ENCODE measurements around the gene KLHL20.

DNA sequence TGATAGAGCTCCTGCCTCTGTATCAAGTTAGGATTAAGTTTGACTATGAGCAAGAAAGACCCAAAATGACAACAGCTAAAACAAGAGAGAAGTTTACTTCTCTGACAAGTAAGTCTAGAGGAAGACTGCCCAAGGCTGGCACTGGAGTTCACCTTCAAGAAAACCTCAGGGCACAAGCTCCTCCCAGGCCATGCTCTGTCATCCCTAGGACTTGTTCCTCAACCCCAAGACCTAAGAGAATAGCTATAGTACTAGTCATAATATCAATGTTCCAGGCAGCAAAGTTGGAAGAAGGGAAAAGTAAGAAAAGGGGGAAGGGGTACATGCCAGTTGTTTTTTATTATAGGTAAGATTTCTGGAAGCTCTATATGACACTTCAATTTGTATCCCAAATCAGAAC is 83.3 kb downstream of the KLHL20 start:
- TF ChIP-seq, protein P1, sequence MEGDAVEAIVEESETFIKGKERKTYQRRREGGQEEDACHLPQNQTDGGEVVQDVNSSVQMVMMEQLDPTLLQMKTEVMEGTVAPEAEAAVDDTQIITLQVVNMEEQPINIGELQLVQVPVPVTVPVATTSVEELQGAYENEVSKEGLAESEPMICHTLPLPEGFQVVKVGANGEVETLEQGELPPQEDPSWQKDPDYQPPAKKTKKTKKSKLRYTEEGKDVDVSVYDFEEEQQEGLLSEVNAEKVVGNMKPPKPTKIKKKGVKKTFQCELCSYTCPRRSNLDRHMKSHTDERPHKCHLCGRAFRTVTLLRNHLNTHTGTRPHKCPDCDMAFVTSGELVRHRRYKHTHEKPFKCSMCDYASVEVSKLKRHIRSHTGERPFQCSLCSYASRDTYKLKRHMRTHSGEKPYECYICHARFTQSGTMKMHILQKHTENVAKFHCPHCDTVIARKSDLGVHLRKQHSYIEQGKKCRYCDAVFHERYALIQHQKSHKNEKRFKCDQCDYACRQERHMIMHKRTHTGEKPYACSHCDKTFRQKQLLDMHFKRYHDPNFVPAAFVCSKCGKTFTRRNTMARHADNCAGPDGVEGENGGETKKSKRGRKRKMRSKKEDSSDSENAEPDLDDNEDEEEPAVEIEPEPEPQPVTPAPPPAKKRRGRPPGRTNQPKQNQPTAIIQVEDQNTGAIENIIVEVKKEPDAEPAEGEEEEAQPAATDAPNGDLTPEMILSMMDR (IDR thresholded peaks at IDR 0.05), result no peak
- TF ChIP-seq NFE2L2 (conservative IDR thresholded peaks at IDR 0.05; ENCODE audit: low read length), result no peak
- no peak for TF ChIP-seq FOSB (CRISPR knock-in tag; IDR thresholded peaks at IDR 0.05)
- TF ChIP-seq POLR2A (IDR thresholded peaks at IDR 0.05; ENCODE audit: low read length), result no peak
- no peak for TF ChIP-seq POLR2AphosphoS2 (conservative IDR thresholded peaks at IDR 0.05; ENCODE audit: low read length)
- no peak for TF ChIP-seq CHD4 (IDR thresholded peaks at IDR 0.05; ENCODE audit: borderline replicate concordance)
- TF ChIP-seq KDM1A (IDR thresholded peaks at IDR 0.05; ENCODE audit: low read depth), result no peak

All from A549 (cell line).